HepG2 (cell line): Measurements from ENCODE around the gene HES3. TPM values are rescaled to one million over a fixed set of nuclear protein-coding genes. Genes with fewer than 3 reads are reported as not detected.

Source experiments
- ATAC-seq: fragments of 200-7000 bp; cut with Tn5 transposase; 3 replicates; pipeline ENCODE4 v1.9.1; 2020; ENCODE audit warnings: mild to moderate bottlenecking, moderate library complexity
- BruUV-seq: library from RNA; stranded (reverse); fragments of 400-500 nt; replicated peaks from 2 replicates; lab custom pipeline; 2021; lab: Mats Ljungman, UMichigan
- CTCF ChIA-PET: fragments of 300-600 bp; formaldehyde crosslinking; extraction: SDS; loops from one replicate; lab custom pipeline; 2021; ENCODE audit warnings: low total read pairs, inconsistent platforms, low intra/inter-chr PET ratio; lab: Yijun Ruan, JAX
- POLR2A ChIA-PET: fragments of 350-600 bp; sonication (Branson Sonifier 250); formaldehyde crosslinking; loops from one replicate; lab custom pipeline; 2020; ENCODE audit warnings: antibody characterized with exemption, inconsistent platforms; lab: Yijun Ruan, JAX
- DNase-seq: peaks from one replicate; pipeline ENCODE4 v3.0.0-alpha.2; 2015; ENCODE audit warnings: low spot score
- FAIRE-seq: peaks from 3 replicates; lab custom pipeline; 2011; peaks lifted over from hg19 to GRCh38; lab: Jason Lieb, UNC
- H2AFZ ChIP-seq: one replicate; pipeline ENCODE4 v1.6.1; 2011; ENCODE audit warnings: low read length, inconsistent platforms
- H3K27ac ChIP-seq: fragments of 300-600 bp; 3 replicates; pipeline ENCODE4 v1.8.0; 2011; ENCODE audit warnings: mixed run types, mild to moderate bottlenecking, mixed read lengths, low read length, inconsistent platforms; ENCODE audit not compliant: insufficient read depth; ENCODE audit errors: extremely low read length
- H3K27me3 ChIP-seq, 2 experiments: fragments of 200-600 bp in 1 of 2; 2 replicates in 1 of 2; 3 replicates in 1 of 2; pipeline versions ENCODE4 v1.6.0 to v1.8.0; 2011; ENCODE audit warnings: low read length in 2 of 2, mild to moderate bottlenecking in 2 of 2, moderate library complexity in 2 of 2, inconsistent platforms in 1 of 2; ENCODE audit not compliant: insufficient read depth in 2 of 2, control insufficient read depth in 1 of 2
- H3K36me3 ChIP-seq, 2 experiments: fragments of 200-600 bp in 1 of 2; replicated peaks in 1 of 2; 2 replicates in 1 of 2; 3 replicates in 1 of 2; pipeline versions ENCODE4 v1.5.1 to v1.8.0; 2011; ENCODE audit warnings: low read length in 2 of 2, inconsistent platforms in 1 of 2; ENCODE audit not compliant: insufficient read depth in 2 of 2, control insufficient read depth in 1 of 2
- H3K4me1 ChIP-seq: 2 replicates; pipeline ENCODE4 v1.5.1; 2012; ENCODE audit warnings: low read length, inconsistent platforms; ENCODE audit not compliant: insufficient read depth
- H3K4me2 ChIP-seq: 2 replicates; pipeline ENCODE4 v1.6.0; 2011; ENCODE audit warnings: low read depth, low read length, inconsistent platforms
- H3K4me3 ChIP-seq, 3 experiments: fragments of 200-600 bp in 1 of 3; sonication (generic), shearing (Covaris generic) in 1 of 3; replicated peaks in 1 of 3; 2 replicates each; pipeline ENCODE4 v1.5.1; 2011 to 2016; ENCODE audit warnings: low read length in 3 of 3, inconsistent platforms in 2 of 3, low read depth in 2 of 3, mild to moderate bottlenecking in 2 of 3, control low read depth in 1 of 3, mixed read lengths in 1 of 3; ENCODE audit not compliant: insufficient read depth in 1 of 3
- H3K79me2 ChIP-seq: one replicate; pipeline ENCODE4 v1.6.1; 2011; ENCODE audit warnings: low read length, inconsistent platforms; ENCODE audit not compliant: insufficient read depth
- H3K9ac ChIP-seq: 2 replicates; pipeline ENCODE4 v1.6.0; 2011; ENCODE audit warnings: mild to moderate bottlenecking, low read depth, low read length, inconsistent platforms; ENCODE audit not compliant: insufficient read depth
- H3K9me3 ChIP-seq: 2 replicates; pipeline ENCODE4 v1.5.1; 2012; ENCODE audit warnings: mild to moderate bottlenecking, low read length
- H4K20me1 ChIP-seq: 2 replicates; pipeline ENCODE4 v1.6.0; 2011; ENCODE audit warnings: inconsistent platforms, mild to moderate bottlenecking, low read length, moderate library complexity; ENCODE audit not compliant: insufficient read depth
- CBX1 ChIP-seq: IDR thresholded peaks from one replicate; pipeline ENCODE4 v1.6.1; 2016; ENCODE audit warnings: antibody characterized with exemption, low read depth
- KAT8 ChIP-seq: IDR thresholded peaks from 2 replicates; pipeline ENCODE4 v1.6.1; 2016; ENCODE audit warnings: missing genetic modification reagents, missing compliant biosample characterization
- MTA3 ChIP-seq: sonication (generic); formaldehyde crosslinking; IDR thresholded peaks from 2 replicates; pipeline ENCODE4 v1.4.0; 2020; ENCODE audit warnings: missing genetic modification reagents
- SETDB1 ChIP-seq: sonication (generic); formaldehyde crosslinking; IDR thresholded peaks from 2 replicates; pipeline ENCODE4 v1.5.1; 2020; ENCODE audit warnings: missing genetic modification reagents, mild to moderate bottlenecking, borderline replicate concordance
- THYN1 ChIP-seq: sonication (generic); formaldehyde crosslinking; IDR thresholded peaks from 2 replicates; pipeline ENCODE4 v1.8.1; 2023; ENCODE audit warnings: low read depth, mild to moderate bottlenecking, moderate library complexity, missing genetic modification reagents, borderline replicate concordance
- ZIK1 ChIP-seq: sonication (generic); formaldehyde crosslinking; IDR thresholded peaks from 2 replicates; pipeline ENCODE4 v1.5.0; 2020; ENCODE audit warnings: mild to moderate bottlenecking, low read depth, missing genetic modification reagents, borderline replicate concordance
- ZNF468 ChIP-seq: sonication (generic); formaldehyde crosslinking; IDR thresholded peaks from 2 replicates; pipeline ENCODE4 v1.8.0; 2022; ENCODE audit warnings: mild to moderate bottlenecking, moderate library complexity, missing genetic modification reagents
- ZNF782 ChIP-seq: sonication (generic); formaldehyde crosslinking; IDR thresholded peaks from 2 replicates; pipeline ENCODE4 v1.4.0; 2020; ENCODE audit warnings: missing genetic modification reagents, mild to moderate bottlenecking, borderline replicate concordance
- WGBS: methylation state at CpG from one replicate; pipeline ENCODE4 v1.1.6; 2017; ENCODE audit warnings: low lambda C conversion rate; 5-methylcytosine and 5-hydroxymethylcytosine counted together
- in situ Hi-C: cut with HindIII; loops from 2 replicates; pipeline ENCODE4 v1.10.0; 2017; ENCODE audit warnings: low pct_unique_long_range_greater_than_20kb; ENCODE audit not compliant: extremely low pct_ligation_motif_present
- intact Hi-C: fragments of 100-400 bp; cut with micrococcal nuclease; formaldehyde crosslinking; loops from one replicate; pipeline ENCODE4 v1.10.0; 2022; ENCODE audit not compliant: unreplicated experiment
- polyA plus RNA-seq, 8 experiments: library from polyadenylated mRNA; depleted of rRNA in 3 of 8; stranded (reverse) in 7 of 8; unstranded in 1 of 8; fragments of >200 nt; fragmentation: Illumina TruSeq in 4 of 8; extraction: Trizol in 4 of 8; gene quantifications; 2 replicates each; pipeline versions ENCODE4 v1.2.1 to v1.2.3, GENCODE V29; 2011 to 2016; ENCODE audit warnings: low read depth in 4 of 8, missing spikeins in 1 of 8, mixed read lengths in 1 of 8; ENCODE audit not compliant: insufficient read depth in 1 of 8
- total RNA-seq, 5 experiments: library from RNA; depleted of rRNA; stranded (reverse); fragments of >200 nt; fragmentation: Illumina TruSeq; extraction: Trizol; gene quantifications; 2 replicates each; pipeline ENCODE4 v1.2.3, GENCODE V29; 2016; ENCODE audit warnings: low read depth in 1 of 5
- TF ChIP-seq, protein P1 (sequence below): sonication (generic); formaldehyde crosslinking; IDR thresholded peaks from 2 replicates; pipeline ENCODE4 v1.4.0; 2020; ENCODE audit warnings: missing genetic modification reagents
- TF ChIP-seq, protein P2 (sequence below): sonication (generic); formaldehyde crosslinking; IDR thresholded peaks from 2 replicates; pipeline ENCODE4 v1.9.0; 2021; ENCODE audit warnings: missing genetic modification reagents, mild to moderate bottlenecking, borderline replicate concordance
- TF ChIP-seq, protein P3 (sequence below): sonication (generic); formaldehyde crosslinking; IDR thresholded peaks from 2 replicates; pipeline ENCODE4 v1.4.0; 2020; ENCODE audit warnings: missing genetic modification reagents

HES3 gene
- total and polyA plus RNA-seq, 2 of the 13 experiments (the other 11 are each of a cell fraction or from before 2014, with no cell fraction given): not detected

DNA sequence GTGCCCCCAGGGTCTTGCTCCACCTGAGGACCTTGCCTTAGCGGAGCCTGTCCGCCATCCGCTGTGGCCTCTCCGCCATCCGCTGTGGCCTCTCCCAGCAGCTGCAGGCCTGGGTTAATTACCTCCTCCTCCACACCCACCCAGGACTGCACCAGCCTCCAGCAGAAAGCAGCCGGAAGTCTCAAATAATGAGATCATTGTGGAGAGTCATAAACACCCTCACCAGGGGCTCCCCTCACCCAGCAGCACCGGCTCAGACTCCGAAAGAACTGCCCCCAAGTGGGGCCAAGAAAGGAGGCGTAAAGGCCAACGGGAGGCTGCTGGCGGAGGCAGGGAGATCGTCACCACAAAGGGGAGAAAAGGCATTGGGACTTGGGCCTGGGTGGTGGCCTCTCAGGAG, 27.6 kb downstream of the HES3 start:
- H3K27ac ChIP-seq: no peak overlapping the region
- CTCF ChIA-PET: no interaction called here
- H3K4me1 ChIP-seq: no peaks in the 10 kb centered on the region

DNA sequence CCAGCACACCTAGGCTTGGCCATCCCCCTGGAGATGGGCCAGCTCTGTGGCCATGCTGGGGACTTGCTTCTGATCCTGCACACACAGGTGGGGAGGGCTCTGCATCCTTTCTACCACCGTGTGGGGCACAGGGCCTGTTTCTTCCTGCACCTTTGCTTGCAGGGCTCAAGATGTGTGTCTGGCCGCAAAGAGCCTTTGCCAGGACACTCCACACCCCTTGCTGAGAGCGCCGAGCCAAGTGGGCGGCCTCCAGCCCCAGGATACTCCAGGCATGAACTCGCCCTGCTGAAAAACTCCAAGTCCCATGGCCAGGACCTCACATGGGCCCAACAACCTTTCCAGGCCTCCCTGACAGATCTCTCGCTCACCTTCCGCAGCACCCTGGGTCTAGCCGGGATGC, 28.5 kb downstream of the HES3 start:
- Histone ChIP-seq H2AFZ (no peak overlapping the region), H3K4me2 (no peak overlapping the region), H3K9me3 (no peaks in the 10 kb centered on the region), H3K27me3 (no peaks in the 10 kb centered on the region), H3K27ac (no peak overlapping the region), H3K79me2 (no peaks in the 10 kb centered on the region), H3K4me1 (no peaks in the 10 kb centered on the region), H3K4me3 (no peak overlapping the region), H4K20me1 (no peaks in the 10 kb centered on the region), H3K9ac (no peak overlapping the region), H3K36me3 (0 out of 5 replicates have a peak, but pooled peaks cover 1 to 6% of the 10 kb centered on the region in 2 experiments)
- BruUV-seq: no TSS peak
- ATAC-seq: no peak
- no peak for DNase-seq
- in situ Hi-C loops (no loop called here), intact Hi-C loops (no loop called here)
- WGBS: 88% methylated on average over 5 of the region's 9 CpGs
- ChIA-PET POLR2A (no interaction called here), CTCF (no interaction called here)
- FAIRE-seq: no peak
- TF ChIP-seq, protein P1, sequence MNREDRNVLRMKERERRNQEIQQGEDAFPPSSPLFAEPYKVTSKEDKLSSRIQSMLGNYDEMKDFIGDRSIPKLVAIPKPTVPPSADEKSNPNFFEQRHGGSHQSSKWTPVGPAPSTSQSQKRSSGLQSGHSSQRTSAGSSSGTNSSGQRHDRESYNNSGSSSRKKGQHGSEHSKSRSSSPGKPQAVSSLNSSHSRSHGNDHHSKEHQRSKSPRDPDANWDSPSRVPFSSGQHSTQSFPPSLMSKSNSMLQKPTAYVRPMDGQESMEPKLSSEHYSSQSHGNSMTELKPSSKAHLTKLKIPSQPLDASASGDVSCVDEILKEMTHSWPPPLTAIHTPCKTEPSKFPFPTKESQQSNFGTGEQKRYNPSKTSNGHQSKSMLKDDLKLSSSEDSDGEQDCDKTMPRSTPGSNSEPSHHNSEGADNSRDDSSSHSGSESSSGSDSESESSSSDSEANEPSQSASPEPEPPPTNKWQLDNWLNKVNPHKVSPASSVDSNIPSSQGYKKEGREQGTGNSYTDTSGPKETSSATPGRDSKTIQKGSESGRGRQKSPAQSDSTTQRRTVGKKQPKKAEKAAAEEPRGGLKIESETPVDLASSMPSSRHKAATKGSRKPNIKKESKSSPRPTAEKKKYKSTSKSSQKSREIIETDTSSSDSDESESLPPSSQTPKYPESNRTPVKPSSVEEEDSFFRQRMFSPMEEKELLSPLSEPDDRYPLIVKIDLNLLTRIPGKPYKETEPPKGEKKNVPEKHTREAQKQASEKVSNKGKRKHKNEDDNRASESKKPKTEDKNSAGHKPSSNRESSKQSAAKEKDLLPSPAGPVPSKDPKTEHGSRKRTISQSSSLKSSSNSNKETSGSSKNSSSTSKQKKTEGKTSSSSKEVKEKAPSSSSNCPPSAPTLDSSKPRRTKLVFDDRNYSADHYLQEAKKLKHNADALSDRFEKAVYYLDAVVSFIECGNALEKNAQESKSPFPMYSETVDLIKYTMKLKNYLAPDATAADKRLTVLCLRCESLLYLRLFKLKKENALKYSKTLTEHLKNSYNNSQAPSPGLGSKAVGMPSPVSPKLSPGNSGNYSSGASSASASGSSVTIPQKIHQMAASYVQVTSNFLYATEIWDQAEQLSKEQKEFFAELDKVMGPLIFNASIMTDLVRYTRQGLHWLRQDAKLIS (CRISPR knock-in tag): no peak
- no peak for TF ChIP-seq THYN1
- TF ChIP-seq, protein P2, sequence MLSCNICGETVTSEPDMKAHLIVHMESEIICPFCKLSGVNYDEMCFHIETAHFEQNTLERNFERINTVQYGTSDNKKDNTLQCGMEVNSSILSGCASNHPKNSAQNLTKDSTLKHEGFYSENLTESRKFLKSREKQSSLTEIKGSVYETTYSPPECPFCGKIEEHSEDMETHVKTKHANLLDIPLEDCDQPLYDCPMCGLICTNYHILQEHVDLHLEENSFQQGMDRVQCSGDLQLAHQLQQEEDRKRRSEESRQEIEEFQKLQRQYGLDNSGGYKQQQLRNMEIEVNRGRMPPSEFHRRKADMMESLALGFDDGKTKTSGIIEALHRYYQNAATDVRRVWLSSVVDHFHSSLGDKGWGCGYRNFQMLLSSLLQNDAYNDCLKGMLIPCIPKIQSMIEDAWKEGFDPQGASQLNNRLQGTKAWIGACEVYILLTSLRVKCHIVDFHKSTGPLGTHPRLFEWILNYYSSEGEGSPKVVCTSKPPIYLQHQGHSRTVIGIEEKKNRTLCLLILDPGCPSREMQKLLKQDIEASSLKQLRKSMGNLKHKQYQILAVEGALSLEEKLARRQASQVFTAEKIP (CRISPR knock-in tag): no peak
- no peak for TF ChIP-seq CBX1
- TF ChIP-seq SETDB1 (CRISPR knock-in tag): no peak
- TF ChIP-seq ZIK1 (CRISPR knock-in tag): no peak
- no peak for TF ChIP-seq MTA3 (CRISPR knock-in tag)
- no peak for TF ChIP-seq ZNF468 (CRISPR knock-in tag)
- no peak for TF ChIP-seq KAT8 (CRISPR knock-in tag)

More for the DNA sequence above, 27.6 kb downstream of the HES3 start:
- 0 out of 5 replicates have a peak, but pooled peaks cover 1 to 6% of the 10 kb centered on the region in 2 experiments for H3K36me3 ChIP-seq
- H3K9ac ChIP-seq: no peak overlapping the region
- intact Hi-C loops: no loop called here
- no TSS peak for BruUV-seq
- no peaks in the 10 kb centered on the region for H4K20me1 ChIP-seq
- POLR2A ChIA-PET: no interaction called here
- in situ Hi-C loops: no loop called here
- no peak overlapping the region for H3K4me3 ChIP-seq
- H3K79me2 ChIP-seq: no peaks in the 10 kb centered on the region
- WGBS: 96% methylated on average over 9 of the region's 12 CpGs
- no peaks in the 10 kb centered on the region for H3K27me3 ChIP-seq
- TF ChIP-seq, protein P3, sequence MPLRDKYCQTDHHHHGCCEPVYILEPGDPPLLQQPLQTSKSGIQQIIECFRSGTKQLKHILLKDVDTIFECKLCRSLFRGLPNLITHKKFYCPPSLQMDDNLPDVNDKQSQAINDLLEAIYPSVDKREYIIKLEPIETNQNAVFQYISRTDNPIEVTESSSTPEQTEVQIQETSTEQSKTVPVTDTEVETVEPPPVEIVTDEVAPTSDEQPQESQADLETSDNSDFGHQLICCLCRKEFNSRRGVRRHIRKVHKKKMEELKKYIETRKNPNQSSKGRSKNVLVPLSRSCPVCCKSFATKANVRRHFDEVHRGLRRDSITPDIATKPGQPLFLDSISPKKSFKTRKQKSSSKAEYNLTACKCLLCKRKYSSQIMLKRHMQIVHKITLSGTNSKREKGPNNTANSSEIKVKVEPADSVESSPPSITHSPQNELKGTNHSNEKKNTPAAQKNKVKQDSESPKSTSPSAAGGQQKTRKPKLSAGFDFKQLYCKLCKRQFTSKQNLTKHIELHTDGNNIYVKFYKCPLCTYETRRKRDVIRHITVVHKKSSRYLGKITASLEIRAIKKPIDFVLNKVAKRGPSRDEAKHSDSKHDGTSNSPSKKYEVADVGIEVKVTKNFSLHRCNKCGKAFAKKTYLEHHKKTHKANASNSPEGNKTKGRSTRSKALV (CRISPR knock-in tag): no peak
- TF ChIP-seq ZNF782 (CRISPR knock-in tag): no peak
- TF ChIP-seq, all 625 proteins: peak for 0
- Histone ChIP-seq H3K4me2 (no peak overlapping the region), H2AFZ (no peak overlapping the region), H3K9me3 (no peaks in the 10 kb centered on the region)
- ATAC-seq: no peak
- no peak for FAIRE-seq
- no peak for DNase-seq
